COLO829 (cell line): ENCODE measurements around the gene ANKRD29.
"Not testable (repeated sequence)": the region's sequence is repeated elsewhere in the genome, so short reads cannot be mapped to it uniquely, and the experiment has no call there.

Experiments used
- DNase-seq: peaks from one replicate; pipeline ENCODE4 v3.0.0; 2012; ENCODE audit warnings: low spot score

ANKRD29 gene

GRCh38 chr18:23645568-23646175, 17.0 kb downstream of the ANKRD29 start:
- DNase-seq, result no peak

DNA sequence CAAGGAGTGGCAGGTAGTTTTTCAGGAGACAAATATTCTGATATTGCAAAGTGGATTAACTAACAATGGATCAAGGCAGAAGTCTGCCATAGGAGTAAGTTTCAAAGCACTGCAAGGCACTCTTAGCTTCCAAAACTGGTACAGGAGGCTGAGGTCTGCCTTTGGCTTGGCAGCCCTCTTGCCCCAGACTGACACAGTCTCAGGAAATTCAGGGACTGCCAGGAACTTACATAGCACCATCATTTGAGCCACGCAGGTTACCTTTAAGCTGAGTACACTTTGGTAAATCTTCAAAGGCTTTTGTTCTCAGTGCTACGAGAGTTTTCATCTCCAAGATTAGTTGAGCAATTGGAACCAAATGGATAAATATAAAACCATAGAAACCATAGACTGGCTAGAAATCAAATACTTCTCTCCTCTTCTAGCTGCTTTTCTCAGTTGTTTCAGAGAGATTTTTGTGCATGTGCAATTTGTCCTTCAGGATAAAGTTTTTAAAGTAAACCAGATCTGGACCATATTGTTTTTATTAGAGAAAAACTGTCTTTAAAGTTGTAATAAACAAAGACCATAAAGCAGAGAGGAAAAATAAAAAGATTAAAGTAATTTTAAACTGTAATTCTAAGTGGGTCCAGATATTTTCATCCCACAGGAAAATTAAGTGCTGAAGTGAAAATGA, 18.8 kb downstream of the ANKRD29 start:
- DNase-seq, result no peak

GRCh38 chr18:23641937-23642666, 20.6 kb downstream of the ANKRD29 start:
- no peak for DNase-seq

DNA sequence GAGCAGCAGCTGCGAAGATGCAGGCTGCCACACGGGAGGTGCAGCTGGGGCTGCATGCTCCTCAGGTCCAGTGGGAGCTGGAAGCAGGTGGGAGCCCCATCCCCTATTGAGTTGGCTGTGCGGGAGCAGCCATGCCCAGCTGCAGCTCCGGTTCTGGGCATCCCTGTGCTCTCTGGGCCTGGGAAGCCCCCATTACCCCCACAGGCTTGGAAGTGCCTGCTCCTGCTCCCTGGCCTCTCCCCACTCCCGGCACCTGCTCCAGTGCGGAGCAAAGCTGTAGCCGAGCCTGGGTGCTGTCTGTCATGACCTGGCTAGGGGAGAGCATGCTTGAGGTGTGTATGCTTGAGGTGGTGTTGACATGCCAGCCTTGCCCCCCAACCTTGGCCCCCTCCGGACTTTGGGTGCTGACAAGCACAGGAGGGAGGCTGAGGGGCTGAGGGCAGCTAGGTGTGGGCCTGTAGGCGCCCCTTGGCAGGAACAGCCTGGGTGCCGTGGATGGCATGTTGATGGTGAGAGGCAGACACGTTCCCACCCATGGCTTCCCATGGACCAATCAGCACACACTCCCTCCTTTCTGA, 21.5 kb downstream of the ANKRD29 start:
- no peak for DNase-seq

GRCh38 chr18:23640052-23640451, 22.7 kb downstream of the ANKRD29 start:
- no peak for DNase-seq

GRCh38 chr18:23636433-23636832, 26.3 kb downstream of the ANKRD29 start:
- DNase-seq, result not testable (repeated sequence)

- no peak for DNase-seq
Measured at GRCh38 chr18:23636071-23636399, 26.7 kb downstream of the ANKRD29 start.

GRCh38 chr18:23635283-23636070, 27.2 kb downstream of the ANKRD29 start:
- DNase-seq, result no peak

GRCh38 chr18:23634692-23635091, 28.0 kb downstream of the ANKRD29 start:
- DNase-seq, result no peak

GRCh38 chr18:23632615-23633014, 30.1 kb downstream of the ANKRD29 start:
- DNase-seq, result no peak

- DNase-seq, result no peak
Measured at GRCh38 chr18:23631746-23632145, 31.0 kb downstream of the ANKRD29 start.

- no peak for DNase-seq
Measured at GRCh38 chr18:23631312-23631711, 31.4 kb downstream of the ANKRD29 start.

GRCh38 chr18:23629444-23629946, 33.2 kb downstream of the ANKRD29 start:
- DNase-seq, result no peak

- DNase-seq, result no peak
Measured at GRCh38 chr18:23627970-23628369, 34.7 kb downstream of the ANKRD29 start.

DNA sequence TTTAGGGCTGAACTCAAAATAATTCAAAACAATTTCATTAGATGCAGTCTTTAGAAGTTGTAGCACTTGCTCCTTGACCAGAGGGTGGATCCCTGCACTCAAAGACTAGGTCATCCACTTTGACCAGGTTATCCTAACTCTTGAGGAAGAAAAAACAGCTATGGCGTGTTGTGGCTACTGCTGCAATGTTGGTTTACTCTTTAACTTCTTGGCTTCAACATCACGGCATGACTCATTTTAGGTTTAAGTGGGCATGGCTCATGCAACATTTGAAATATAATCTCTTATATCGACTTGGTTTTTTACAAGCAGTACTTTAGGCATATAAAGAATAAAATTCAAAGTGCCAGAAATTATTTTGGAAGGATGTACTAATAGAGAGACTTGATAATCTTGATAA, 35.4 kb downstream of the ANKRD29 start:
- peak; percentile 37 for DNase-seq

DNA sequence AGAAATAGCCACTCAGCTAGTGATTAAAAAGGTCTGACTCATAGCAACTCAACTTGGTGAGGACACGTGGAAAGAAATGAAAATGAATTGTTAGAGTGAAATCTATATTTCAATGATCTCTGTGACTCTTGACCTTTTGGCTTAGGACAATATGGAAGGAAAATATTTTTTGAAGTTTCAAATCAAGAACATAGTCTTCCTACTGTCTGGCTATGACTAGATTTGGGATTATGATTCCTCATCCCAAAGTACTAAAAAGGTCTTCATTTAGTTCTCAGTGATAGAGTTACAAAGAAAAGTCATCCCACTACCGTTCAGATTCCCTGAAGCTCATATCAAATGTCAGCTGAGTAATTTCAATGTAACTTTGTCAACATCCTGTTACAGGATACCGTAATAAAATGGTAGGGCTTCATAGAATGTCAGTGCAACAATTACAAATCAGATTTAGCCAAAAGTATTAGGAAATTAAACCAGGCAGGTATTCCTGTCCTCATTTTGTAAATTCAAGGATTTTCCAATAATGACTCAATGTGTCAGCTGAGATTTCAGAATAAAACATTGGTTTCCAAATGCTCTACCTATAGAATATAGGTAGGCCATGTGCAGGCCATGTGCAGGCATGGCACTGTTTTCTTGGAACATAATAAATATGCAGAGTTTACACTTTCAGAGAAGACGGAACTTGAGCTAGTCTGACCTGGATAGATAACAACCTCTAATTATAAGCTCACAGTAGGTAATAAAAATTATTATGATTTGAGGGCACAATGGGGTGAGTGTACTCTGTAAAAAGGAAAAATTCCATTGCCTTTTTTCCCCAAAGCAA, 36.0 kb downstream of the ANKRD29 start:
- DNase-seq, result peak; percentile 63

DNA sequence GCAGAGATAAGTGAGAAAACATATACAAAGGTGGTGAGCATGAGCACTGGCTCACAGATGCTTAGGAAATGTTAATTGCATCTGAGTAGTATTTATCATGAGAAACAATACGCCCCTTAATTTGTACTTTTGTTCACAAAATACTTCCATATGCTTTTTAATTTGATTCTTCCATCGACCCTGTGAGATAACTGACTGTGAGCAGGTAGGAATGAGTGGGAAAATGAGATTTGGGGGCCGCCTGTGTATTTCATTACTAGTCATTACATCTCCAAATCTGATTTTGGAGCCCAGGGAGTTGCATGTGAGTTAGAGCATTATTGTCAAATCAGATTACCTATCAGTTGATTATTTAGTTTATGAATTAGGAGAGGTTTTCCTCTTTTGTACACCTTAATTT, 39.7 kb downstream of the ANKRD29 start:
- DNase-seq, result no peak

DNA sequence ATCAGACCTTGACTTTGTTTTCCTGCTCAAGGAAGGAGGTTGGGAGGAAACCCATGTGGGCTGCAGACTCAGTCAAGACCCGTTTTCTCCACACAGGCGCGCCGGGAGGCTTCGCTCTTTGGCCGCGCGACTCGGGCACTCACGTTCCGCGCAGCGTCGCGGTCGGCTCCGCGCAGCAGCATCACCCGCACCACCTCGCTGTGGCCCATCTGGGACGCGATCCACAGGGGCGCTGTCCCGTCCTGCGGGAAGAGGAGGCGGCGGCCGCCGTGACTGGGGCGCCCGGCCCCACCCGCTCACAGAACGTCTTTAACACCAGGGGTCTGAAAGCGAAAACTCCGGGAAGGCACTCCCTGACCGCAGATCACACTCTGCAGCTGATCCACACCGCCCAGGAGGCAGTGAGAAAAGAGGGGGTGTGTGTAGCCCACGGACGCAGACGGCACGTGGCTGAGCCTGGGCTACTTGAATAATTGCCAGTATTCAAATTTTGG, 43.3 kb downstream of the ANKRD29 start:
- no peak for DNase-seq

- no peak for DNase-seq
Measured at GRCh38 chr18:23618862-23619387, 43.8 kb downstream of the ANKRD29 start.

GRCh38 chr18:23617412-23618014, 45.2 kb downstream of the ANKRD29 start:
- no peak for DNase-seq
